ENCODE results near the gene DHRS3.
A peak's percentile ranks its signal among the peaks of the same experiment; 100 is the strongest.
"Not testable (repeated sequence)": the region's sequence is repeated elsewhere in the genome, so short reads cannot be mapped to it uniquely, and the experiment has no call there.

Gene DHRS3

GRCh38 chr1:12566484-12567287, 51.3 kb downstream of the DHRS3 start:
- H3K4me3 ChIP-seq (ENCODE audit: low read length): no peak overlapping the region
- TF ChIP-seq CTCF (conservative IDR thresholded peaks at IDR 0.05; ENCODE audit: low read length): no peak
- no peak for DNase-seq (ENCODE audit: low read depth)

GRCh38 chr1:12565966-12566352, 52.1 kb downstream of the DHRS3 start:
- no peak overlapping the region for H3K4me3 ChIP-seq (ENCODE audit: low read length)
- DNase-seq (ENCODE audit: low read depth): no peak
- TF ChIP-seq CTCF (conservative IDR thresholded peaks at IDR 0.05; ENCODE audit: low read length): no peak

GRCh38 chr1:12565094-12565965, 52.7 kb downstream of the DHRS3 start:
- no peak overlapping the region for H3K4me3 ChIP-seq (ENCODE audit: low read length)
- no peak for TF ChIP-seq CTCF (conservative IDR thresholded peaks at IDR 0.05; ENCODE audit: low read length)
- DNase-seq (ENCODE audit: low read depth): peak; percentile 40

- not testable (repeated sequence) for DNase-seq (ENCODE audit: low read depth); H3K4me3 ChIP-seq (ENCODE audit: low read length)
Observed at GRCh38 chr1:12564251-12564650, 53.8 kb downstream of the DHRS3 start.

GRCh38 chr1:12562955-12563576, 54.9 kb downstream of the DHRS3 start:
- DNase-seq (ENCODE audit: low read depth): no peak
- H3K4me3 ChIP-seq (ENCODE audit: low read length): no peak overlapping the region
- no peak for TF ChIP-seq CTCF (conservative IDR thresholded peaks at IDR 0.05; ENCODE audit: low read length)

GRCh38 chr1:12561121-12561520, 56.9 kb downstream of the DHRS3 start:
- H3K4me3 ChIP-seq (ENCODE audit: low read length): no peak overlapping the region
- DNase-seq (ENCODE audit: low read depth): no peak
- TF ChIP-seq CTCF (conservative IDR thresholded peaks at IDR 0.05; ENCODE audit: low read length): no peak
